GM21526 (cell line): ENCODE measurements around the gene ABLIM3.
A peak's percentile ranks its signal among the peaks of the same experiment; 100 is the strongest.
"Not testable (repeated sequence)": the region's sequence is repeated elsewhere in the genome, so short reads cannot be mapped to it uniquely, and the experiment has no call there.

Source experiments
- ATAC-seq: cut with Tn5 transposase; IDR thresholded peaks from one replicate; pipeline ENCODE4 v1.9.1; 2021; ENCODE audit warnings: moderate library complexity; ENCODE audit not compliant: unreplicated experiment, low FRiP score

Gene ABLIM3

DNA sequence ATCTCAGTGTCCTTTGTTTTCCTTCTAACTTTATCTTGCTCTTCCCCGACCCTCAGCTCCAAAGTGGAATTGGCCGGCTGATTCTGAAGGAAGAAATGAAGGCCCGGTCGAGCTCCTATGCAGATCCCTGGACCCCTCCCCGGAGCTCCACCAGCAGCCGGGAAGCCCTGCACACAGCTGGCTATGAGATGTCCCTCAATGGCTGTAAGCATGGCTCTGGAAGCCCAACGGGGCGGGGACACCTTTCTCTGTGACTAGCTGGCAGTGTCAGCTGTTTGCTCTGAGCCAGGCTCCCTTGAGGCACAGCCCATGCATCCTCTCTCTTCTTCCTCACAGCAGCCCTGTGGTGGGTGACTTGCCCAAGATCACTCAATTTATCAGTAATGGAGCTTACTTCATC, 106.4 kb downstream of the ABLIM3 start:
- ATAC-seq = no peak

DNA sequence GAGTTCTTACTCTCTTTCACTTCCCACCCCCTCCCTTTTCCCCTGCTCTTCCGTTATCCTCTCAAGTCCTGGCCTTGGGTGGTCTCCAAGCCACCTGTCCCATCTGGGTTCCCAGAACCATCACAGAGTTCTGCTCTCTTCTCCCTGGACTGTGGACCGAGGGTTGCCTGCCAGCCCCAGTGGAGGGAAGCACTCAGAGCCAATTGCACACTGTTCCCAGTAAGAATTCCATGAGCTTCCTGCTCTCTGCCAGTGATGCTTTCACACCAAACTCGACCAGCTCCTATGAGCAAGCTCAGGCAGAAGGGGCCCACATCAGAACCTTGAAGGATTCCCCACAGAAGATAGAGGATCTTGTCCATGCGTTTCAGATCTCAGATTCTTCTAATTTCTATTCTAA, 110.3 kb downstream of the ABLIM3 start:
- ATAC-seq = no peak

DNA sequence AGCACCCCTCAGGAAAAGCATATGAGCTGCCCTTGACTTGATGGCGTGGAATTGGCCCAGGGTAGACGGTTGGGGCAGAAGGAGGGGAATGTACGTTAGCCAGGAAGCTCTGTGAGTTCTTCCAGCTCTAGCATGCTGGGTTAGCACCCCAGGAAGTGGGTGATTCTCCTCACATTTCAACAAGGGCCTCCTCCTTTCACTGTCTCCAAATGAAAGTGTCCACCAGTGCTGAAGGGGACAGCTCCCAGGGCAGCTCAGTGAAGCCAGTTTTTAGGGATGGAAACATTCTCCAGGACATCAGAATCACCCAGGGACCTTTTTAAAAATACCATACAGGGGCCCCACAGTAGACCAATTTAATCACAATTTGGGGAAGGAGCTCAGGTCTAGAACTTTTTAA, 113.2 kb downstream of the ABLIM3 start:
- no peak for ATAC-seq

DNA sequence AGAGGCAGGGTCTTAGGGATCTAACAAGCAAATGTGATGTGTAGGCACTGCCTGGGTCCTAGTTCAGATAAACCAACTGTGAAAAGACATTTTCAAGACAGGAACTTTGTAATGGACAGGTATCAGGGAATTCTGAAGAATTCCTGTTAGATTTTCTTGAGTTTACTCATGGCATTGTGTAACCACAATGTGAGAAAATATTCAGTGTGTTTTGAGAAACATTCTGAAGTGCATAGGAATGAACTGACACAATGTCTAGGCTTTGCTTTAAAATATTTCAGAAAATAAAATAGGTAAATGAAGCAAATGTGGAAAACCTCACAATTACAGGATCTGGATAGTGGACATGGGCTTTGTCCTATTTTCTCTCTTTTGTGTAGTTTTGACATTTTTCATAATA, 115.2 kb downstream of the ABLIM3 start:
- no peak for ATAC-seq

DNA sequence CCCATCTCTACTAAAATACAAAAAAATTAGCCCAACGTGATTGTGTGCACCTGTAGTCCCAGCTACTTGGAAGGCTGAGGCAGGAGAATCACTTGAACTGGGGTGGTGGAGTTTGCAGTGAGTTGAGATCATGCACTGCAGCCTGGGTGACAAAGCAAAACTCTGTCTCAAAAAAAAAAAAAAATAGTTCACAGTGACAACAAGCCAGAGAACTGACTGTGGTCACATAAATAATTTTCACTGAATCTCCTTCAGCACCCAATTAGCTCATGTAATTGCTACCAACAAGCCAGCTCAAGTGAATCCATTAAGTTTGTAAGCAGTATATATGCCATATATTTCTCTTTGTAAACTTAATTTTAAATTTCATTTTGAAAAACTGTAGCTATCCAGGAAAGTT, 115.8 kb downstream of the ABLIM3 start:
- no peak for ATAC-seq

DNA sequence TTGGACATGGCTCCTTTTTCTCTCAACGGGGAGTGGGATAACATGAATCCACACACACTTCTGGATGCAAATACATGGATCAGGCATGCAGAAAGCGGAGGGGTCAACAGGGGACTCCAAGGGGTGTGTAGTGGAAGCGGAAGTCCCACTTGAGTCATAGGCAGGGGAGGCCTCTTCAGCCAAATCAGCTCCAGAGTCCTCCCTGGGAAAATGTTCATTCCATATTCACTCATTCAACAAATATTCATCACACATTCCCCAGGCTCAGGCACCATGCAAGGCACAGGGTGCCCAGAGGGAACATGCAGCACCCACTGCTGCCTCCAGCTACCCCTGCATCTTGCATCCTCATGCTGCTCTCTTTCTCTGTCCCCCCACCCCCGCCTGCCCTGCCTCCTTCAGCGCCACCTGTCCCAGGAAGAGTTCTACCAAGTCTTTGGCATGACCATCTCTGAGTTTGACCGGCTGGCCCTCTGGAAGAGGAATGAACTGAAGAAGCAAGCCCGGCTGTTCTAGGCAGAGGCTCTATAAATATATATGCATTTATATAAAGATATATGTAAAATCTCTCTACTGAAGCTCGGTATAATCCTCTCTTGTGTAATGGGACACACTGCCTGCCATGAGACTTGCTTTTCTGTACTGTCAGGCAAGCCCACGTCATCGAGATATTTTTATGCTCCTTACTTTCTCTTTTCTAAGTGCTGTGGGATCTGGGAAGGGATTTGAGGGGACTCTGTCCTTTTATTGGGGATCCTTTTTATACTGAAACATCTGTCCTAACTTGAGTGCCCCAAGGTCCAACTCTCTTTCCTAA, 116.8 kb downstream of the ABLIM3 start:
- no peak for ATAC-seq

DNA sequence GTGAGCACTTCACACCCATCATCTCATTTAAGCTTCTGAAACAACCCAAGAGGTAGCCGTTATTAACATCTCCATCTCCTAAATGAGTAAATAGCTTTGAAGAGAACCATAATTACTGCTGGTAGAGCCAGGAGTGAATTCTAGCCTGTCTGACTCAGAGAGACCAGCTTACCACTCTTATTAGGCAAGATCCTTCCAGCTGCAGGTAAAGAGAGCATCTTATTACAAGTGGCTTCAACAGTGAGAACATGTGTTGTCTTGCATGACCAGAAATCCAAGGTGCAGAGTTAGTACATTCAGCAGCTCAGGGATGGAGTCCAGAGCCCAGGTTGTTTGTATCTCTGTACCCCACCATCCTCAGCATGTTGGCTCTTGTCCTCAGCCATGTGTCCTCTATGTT, 119.5 kb downstream of the ABLIM3 start:
- ATAC-seq = no peak

DNA sequence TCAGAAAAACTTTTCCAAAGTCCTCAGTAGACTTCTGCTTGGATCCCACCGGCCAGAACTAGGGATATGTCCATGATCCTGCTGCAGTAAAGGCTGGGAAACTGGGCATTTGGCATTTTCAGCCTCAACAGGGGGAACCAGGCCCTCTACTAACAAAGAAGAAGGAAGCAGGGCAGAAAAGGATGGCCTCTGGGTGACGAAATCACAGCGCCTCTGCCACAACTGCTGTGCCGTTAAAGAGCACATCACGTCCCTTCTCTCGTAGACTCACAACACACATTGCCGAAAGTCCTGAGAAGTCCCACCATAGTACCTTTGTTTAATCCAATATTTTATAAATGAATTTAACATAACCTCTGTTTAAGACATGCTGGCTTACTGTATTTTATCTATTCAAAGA, 120.0 kb downstream of the ABLIM3 start:
- ATAC-seq = no peak

DNA sequence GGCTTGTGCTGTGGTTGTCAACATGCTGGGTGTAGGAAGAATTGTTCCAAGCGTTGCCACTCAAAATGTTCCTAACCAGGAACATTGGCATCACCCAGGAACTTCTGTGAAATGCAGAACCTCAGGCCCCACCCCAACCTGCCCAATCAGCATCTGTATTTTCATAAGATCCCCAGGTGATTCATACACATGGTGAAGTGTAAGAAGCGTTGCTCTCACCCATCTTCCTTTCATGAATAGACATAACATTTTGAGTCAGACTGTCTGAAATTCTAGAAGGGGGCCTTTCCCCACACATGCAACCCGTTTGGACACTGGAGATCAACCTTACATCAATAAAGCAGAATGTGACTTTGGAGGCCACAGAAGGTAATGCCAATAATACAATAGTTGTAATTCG, 121.0 kb downstream of the ABLIM3 start:
- ATAC-seq = no peak

DNA sequence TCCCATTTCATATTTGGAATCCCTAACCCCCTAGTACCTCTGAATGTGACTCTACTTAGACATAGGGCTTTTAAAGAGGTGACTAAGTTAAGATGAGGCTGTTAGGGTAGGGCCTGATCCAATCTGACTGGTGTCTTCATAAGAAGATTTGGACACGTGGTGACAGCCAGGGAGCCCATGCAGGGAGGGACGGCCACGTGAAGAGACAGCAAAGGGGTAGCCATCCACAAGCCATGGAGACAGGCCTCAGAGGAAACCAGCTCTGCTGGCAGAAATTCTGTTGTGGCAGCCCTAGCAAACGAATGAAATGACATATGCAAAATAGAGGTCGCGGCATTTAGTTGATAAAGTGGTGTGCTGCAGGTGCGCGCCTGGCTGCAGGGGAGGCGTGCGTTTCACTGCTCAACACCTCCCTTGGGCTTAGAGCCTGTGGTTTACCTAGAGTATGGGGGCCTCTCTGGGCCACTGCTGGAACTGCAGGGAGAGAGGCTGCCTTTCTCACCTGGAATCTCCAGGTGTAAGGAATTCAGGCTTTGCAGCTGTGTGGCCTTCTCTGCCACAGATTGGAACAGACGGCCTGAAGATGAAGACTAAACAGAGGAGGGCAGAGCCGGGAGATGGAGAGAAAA, 123.3 kb downstream of the ABLIM3 start:
- peak; percentile 89 for ATAC-seq

DNA sequence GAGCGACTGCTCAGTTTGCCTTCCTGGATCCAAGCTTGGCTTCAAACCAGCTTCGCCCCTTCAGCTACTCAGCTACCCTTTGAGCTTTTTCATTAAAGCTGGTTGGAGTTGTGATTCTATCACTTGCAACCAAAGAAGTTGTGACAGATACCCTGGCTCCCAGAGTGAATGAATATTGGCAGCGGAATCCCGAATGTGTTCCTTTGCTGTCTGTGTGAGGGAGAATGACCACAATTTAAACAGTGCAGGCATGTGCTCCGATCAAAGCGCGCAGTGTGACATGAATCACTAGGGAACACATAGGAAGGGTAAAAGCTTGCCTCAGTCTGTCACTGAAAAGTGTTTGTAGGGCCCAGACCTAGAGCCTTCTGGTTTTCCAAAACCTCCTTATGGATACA, 123.8 kb downstream of the ABLIM3 start:
- no peak for ATAC-seq

DNA sequence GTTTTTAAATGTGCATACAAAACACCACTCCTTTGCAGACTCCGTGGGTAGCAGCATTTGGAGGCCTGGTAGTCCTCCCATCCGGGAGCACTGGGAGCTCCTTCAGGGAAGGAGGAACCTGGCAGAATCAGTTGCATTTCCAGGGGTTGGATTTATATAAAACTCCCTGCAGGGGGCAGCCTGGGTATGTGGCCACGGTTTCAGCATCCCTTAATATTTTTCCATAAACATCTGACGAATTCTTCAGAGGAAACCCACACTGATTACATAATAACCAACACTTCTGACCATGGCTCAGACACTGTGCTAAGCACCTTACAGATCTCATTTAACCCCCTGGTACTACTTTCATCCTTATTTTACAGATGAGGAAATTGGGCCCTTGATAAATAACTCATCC, 124.3 kb downstream of the ABLIM3 start:
- ATAC-seq = no peak

DNA sequence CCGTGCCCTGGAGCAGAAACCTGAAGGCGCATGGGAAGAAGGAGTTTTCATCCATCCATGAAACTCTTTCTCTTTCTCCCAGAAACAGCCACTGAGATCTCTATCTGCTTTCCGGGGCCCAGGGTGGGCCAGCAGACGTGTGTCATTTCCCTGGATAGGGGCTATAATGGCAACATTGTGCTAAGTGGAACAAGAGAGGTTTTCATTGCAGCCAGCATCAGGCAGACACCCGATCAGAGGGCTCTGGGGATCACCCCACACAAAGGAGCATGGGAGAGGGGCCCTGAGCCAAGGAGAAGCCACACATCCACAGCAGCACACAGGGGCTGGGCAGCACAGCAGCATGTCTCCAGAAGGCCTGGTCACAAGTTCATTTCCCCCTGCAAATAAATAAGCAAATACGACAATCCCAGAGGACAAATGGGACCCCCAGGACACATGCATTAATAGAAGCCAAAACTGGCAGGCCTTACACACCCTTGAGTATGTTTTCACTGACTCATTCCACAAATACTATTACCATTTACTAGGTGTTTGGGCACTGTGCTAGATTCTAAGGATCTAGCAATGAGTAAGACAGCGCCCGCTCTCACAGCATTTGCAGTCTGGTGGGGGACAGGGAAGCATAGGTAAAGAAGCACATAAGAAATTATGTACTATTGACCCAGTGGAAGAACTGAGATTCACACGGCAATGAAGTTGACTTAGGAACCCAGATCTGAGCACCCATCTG, 126.1 kb downstream of the ABLIM3 start:
- no peak for ATAC-seq

DNA sequence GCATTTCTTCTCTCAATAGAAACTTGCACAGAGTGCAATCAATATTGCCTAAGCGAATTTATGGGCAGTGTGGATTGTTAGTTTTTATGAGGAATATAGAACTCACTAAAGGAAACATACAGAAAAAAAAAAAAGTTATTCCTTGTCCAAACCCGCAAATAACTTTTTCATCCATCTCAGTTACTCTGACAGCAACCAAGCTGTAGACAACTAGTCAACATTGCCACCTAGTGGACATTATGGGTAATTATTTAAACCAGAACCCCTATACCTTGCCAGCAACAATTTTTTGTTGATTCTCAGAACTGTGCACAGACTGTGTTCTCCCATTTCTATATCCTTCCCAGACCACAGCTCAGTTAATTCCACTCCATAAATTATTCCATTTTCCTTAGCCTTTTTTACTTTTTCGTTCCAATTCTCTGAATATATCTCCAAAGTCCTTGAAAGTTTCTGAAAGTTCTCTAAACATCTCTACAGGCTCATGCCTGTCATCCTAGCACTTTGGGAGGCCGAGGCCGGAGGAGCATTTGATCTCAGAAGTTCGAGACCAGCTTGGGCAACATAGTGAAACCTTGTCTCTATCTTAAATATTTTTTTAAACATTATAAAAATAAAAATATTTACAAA, 127.8 kb downstream of the ABLIM3 start:
- peak; percentile 45 for ATAC-seq

DNA sequence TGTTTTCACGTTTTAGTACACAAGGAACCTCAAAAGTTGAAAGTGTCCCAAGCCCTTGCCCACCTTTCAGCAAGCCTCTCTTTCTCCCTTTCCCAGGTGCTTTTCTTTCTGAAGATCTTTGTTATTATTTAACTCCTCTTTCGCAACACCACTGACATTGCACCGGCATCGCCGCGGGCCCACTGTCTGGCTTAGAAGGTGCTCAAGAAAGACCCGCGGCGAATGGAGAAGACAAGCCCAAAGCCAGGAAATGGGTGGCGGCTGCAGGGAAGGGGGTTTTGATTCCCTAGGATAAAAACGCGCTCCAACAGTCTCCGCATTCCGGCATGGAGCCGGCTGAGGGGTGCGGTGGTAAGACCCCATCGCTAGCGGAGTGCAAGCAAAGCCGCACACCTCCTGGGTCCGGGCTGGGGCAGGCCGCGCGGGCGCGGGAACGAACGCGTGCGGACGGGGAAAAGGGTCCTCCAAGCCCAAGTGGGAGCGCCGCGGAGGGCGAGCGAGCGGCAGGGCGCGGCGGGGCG, 130.0 kb downstream of the ABLIM3 start:
- no peak for ATAC-seq

DNA sequence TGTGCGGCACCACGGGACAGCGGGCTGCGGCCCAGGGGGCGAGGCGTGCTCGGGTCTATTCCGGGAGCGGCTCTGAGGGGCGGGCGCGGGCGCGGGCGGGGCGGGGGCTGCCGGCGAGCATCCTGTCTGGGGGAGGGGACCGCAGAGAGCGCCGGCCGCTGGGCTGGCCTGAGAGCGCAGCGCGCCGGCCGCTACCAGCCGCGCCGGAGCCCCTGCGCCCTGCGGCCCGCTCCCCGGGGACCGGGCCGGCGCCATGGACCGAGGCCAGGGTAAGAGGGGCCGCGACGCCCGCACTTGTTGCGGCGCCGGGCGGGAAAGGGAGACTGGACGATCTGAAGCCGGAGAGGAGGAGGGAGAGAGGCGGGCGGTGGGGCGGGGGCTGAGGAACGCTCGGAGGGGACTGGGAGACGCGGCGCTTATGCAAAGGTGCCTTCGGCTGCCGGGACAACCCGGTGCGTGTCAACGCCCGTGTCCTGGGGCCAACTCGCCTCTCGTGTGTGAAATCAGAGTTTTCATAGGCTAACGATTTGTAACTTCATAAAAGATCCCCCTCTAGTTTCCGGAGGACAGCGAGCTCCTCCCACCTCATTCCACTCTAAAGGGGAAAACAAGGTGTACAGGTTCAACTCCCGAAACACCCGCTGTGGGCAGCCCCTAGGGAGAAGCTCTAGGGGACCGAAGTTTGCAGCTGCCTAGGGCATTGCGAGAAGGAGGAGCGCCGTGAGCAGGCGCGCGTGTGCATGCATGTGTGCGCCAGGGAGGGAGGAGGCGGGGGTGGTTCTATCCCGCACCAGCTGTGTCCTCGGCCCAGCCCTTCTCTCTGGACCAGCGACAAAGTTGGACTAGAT, 130.6 kb downstream of the ABLIM3 start, which contains the start of gene AFAP1L1:
TSS of gene AFAP1L1 (plus strand) at position 144 of the 848 bp plus-strand sequence. CDS start at position 254, 110 bp downstream.
- ATAC-seq = no peak

DNA sequence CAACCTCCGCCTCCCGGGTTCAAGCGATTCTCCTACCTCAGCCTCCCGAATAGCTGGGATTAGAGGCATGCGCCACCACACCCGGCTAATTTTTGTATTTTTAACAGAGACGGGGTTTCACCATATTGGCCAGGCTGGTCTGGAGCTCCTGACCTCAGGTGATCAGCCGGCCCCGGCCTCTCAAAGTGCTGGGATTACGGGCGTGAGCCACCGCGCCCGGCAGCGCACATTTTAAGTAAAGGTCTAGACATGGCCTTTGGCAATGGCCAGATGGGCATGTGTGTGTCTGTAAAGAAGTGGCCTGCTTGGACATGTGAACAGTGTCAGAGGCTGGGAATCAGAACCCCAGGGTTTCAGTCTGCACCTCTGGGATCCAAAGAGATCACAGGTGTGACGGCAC, 131.5 kb downstream of the ABLIM3 start:
- not testable (repeated sequence) for ATAC-seq

DNA sequence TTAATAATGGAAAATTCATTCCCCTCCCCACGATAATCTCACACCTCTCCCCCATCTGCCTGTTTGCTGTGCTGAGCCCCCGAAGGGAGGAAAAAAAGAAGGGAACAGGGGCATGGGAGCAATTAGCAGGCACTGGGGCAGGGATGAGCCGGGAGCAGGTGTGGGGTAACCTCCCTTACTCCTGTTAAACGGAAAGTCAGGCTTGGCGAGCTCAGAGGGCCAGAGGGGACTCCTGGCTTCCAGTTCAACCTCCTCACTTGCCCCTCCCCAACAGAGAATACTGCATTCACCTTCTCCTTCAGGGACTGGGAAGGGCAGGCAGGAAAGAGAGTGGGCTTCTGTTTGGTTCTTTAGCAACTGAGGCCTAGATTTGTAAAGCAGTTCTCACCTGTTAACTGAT, 131.9 kb downstream of the ABLIM3 start:
- no peak for ATAC-seq

DNA sequence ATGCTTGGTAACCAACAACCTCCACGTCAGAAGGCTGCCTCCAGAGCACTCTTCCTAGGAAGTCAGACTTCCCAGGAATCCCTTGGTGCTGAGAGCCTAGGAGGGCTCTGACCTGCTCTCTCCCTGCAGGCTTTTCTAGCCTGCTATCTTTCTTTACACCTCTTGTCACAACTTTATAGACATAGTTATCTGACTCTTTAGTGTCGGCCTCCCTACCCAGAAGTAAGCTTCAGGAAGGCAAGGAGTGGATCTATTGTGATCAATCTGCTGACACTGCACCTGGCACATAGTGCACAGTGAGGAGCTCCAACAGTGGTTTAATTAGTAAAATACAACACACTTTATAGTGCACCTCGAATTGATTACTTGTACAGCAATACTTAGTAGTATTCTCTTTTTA, 132.7 kb downstream of the ABLIM3 start:
- ATAC-seq = no peak

DNA sequence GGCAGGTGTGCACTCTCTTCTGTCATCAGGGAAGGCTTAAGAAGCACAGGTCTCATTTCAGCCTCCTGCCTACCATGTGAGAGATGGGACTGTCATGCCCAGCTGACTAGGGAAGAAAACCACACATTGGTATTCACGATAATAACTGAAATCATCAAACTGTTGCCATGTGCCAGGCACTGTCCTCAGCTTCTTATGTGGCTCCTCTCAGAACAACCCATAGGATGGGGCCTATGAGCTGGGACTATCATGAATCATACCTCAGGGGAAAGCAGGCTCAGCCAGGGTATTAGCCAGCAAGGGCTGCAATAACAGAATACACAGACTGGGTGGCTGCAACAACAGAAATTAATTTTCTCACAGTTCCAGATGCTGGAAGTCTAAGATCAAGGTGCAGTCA, 133.6 kb downstream of the ABLIM3 start:
- ATAC-seq = no peak
